Smooth muscle cell (in vitro differentiated cells): ENCODE results near the gene KIF13A. TPM values are rescaled to one million over a fixed set of nuclear protein-coding genes. Genes with fewer than 3 reads are reported as not detected.

Experiments
- DNase-seq: peaks from one replicate; lab custom pipeline; 2025; ENCODE audit not compliant: unreplicated experiment; lab: John Stamatoyannopoulos, UW
- H2AFZ ChIP-seq: fragments of 200-600 bp; sonication (generic); 2 replicates; pipeline ENCODE4 v1.6.0; 2016; ENCODE audit warnings: antibody characterized with exemption, low read depth, mild to moderate bottlenecking
- H3F3A ChIP-seq: fragments of 200-600 bp; sonication (generic); 2 replicates; pipeline ENCODE4 v1.6.0; 2017; ENCODE audit warnings: antibody characterized with exemption, low read depth
- H3K27ac ChIP-seq: fragments of 200-600 bp; sonication (generic); 2 replicates; pipeline ENCODE4 v1.5.1; 2016; ENCODE audit warnings: low read depth, mild to moderate bottlenecking
- H3K27me3 ChIP-seq: fragments of 200-600 bp; sonication (generic); 2 replicates; pipeline ENCODE4 v1.6.1; 2016; ENCODE audit warnings: low read depth, mild to moderate bottlenecking
- H3K36me3 ChIP-seq: fragments of 200-600 bp; sonication (generic); 2 replicates; pipeline ENCODE4 v1.5.1; 2016; ENCODE audit warnings: low read depth
- H3K4me1 ChIP-seq: fragments of 200-600 bp; sonication (generic); 2 replicates; pipeline ENCODE4 v1.5.1; 2016; ENCODE audit warnings: low read depth
- H3K4me2 ChIP-seq: fragments of 200-600 bp; sonication (generic); 2 replicates; pipeline ENCODE4 v1.6.0; 2016; ENCODE audit warnings: mild to moderate bottlenecking
- H3K4me3 ChIP-seq: fragments of 200-600 bp; sonication (generic); 2 replicates; pipeline ENCODE4 v1.5.1; 2016; ENCODE audit warnings: mild to moderate bottlenecking
- H3K79me2 ChIP-seq: fragments of 200-600 bp; sonication (generic); 2 replicates; pipeline ENCODE4 v1.6.0; 2016; ENCODE audit warnings: low read depth, mild to moderate bottlenecking
- H3K9ac ChIP-seq: fragments of 200-600 bp; sonication (generic); 2 replicates; pipeline ENCODE4 v1.6.0; 2016; ENCODE audit warnings: low read depth
- H3K9me3 ChIP-seq: fragments of 200-600 bp; sonication (generic); replicated peaks from 2 replicates; pipeline ENCODE4 v1.5.1; 2016; ENCODE audit warnings: low read depth
- H4K20me1 ChIP-seq: fragments of 200-600 bp; sonication (generic); 2 replicates; pipeline ENCODE4 v1.6.0; 2016; ENCODE audit warnings: low read depth
- CTCF ChIP-seq: fragments of 200-600 bp; sonication (generic); IDR thresholded peaks from 2 replicates; pipeline ENCODE4 v1.5.1; 2017; ENCODE audit warnings: borderline replicate concordance, mild to moderate bottlenecking, antibody characterized with exemption; ENCODE audit not compliant: insufficient read depth, poor library complexity, severe bottlenecking
- WGBS: methylation state at CpG from one replicate; pipeline ENCODE4 v1.1.7; 2016; ENCODE audit warnings: low lambda C conversion rate; 5-methylcytosine and 5-hydroxymethylcytosine counted together
- polyA plus RNA-seq: library from polyadenylated mRNA; unstranded; fragments of >200 nt; fragmentation: Nextera tagmentation; extraction: Ambion mirVana; gene quantifications from 2 replicates; pipeline ENCODE4 v1.2.1, GENCODE V29; 2016
- total RNA-seq: library from RNA; depleted of rRNA; stranded (reverse); fragments of >200 nt; gene quantifications from 2 replicates; pipeline ENCODE4 v1.2.3, GENCODE V29; 2014

KIF13A gene
- total and polyA plus RNA-seq, 2 experiments from 2014 or later, result 10.4 to 28.4 TPM

DNA sequence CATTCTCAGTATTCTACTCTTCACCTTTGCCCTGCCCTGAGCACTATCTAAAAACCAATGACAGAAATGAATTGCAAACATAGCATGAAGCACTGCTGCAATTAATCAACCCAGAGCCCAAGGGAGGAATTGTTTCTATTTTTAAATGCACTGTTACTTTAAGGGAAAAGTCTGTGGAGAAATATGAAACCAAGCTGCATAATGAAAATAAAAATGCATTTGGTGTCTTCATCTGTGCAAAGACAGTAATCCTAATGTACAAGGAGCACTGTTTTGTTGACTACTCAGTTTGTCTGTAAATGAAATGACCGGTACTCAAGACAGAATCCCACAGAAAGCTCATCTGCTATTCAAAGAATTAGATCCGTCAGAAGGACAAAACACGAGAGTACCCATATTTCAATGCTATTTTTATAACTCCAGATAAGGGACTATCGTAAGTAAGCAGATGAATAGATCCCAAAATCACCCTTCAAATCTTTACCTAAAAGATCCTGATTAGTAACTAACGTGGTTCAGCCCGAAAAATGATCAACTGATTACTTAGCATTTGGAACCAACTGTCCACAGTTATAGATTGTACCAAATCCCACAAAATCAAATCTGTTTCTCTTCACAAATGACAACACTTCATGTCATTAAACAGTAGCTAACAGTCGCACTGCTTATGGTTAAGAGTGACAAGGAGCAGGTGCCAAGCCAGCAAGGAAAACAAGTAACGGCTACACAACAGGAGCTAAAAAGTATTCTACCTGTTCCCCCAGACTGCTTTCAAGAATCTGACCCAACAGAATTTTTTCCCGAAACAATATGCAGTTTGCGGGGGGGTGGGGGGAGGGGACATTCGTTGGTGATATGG is 2.4 kb downstream of the KIF13A start:
- no peak overlapping the region for H3K9ac ChIP-seq
- peaks cover 53% of the 10 kb centered on the region for H3K79me2 ChIP-seq
- peaks cover 42% of the 10 kb centered on the region for H4K20me1 ChIP-seq
- peak overlapping the region; percentile 93 for H3K4me2 ChIP-seq
- H3K4me1 ChIP-seq, result peaks cover 15% of the 10 kb centered on the region
- no peaks in the 10 kb centered on the region for H3K27me3 ChIP-seq
- H3K9me3 ChIP-seq, result no peaks in the 10 kb centered on the region
- H3F3A ChIP-seq, result peaks cover 7% of the 10 kb centered on the region
- no peak for TF ChIP-seq CTCF
- peak overlapping the region; percentile 82 for H3K4me3 ChIP-seq
- WGBS, result 63% methylated on average over 11 of the region's 11 CpGs
- H2AFZ ChIP-seq, result no peak overlapping the region
- H3K27ac ChIP-seq, result no peak overlapping the region
- no peak for DNase-seq
- no peaks in the 10 kb centered on the region for H3K36me3 ChIP-seq

DNA sequence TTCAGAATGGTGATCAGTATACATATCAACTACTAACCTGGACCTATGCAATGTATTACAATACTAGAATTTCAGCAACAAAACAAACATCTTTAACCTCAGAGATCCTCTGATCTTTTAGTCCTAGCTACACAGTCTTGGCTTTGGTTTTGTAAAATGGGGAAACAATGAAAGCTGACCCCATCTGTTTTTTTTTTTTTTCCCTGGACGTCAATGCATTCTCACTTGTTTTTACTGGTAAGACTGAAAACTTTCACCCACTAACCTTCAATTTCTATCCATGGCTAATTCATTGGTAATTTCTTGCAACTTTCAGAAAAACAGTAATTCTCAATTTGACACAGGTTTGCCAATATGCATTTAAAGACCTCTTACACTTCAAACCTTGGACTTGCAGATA is 3.0 kb downstream of the KIF13A start:
- peaks cover 59% of the 10 kb centered on the region for H3K79me2 ChIP-seq
- no peak for DNase-seq
- TF ChIP-seq CTCF, result no peak
- H3K4me2 ChIP-seq, result peak overlapping the region; percentile 93
- peaks cover 7% of the 10 kb centered on the region for H3F3A ChIP-seq
- H3K4me1 ChIP-seq, result peaks cover 15% of the 10 kb centered on the region
- H3K9ac ChIP-seq, result no peak overlapping the region
- H3K36me3 ChIP-seq, result no peaks in the 10 kb centered on the region
- H3K9me3 ChIP-seq, result no peaks in the 10 kb centered on the region
- 85% methylated on average over 1 of the region's 1 CpG for WGBS
- H4K20me1 ChIP-seq, result peaks cover 43% of the 10 kb centered on the region
- H3K4me3 ChIP-seq, result peak overlapping the region; percentile 82
- no peaks in the 10 kb centered on the region for H3K27me3 ChIP-seq
- no peak overlapping the region for H2AFZ ChIP-seq
- no peak overlapping the region for H3K27ac ChIP-seq

DNA sequence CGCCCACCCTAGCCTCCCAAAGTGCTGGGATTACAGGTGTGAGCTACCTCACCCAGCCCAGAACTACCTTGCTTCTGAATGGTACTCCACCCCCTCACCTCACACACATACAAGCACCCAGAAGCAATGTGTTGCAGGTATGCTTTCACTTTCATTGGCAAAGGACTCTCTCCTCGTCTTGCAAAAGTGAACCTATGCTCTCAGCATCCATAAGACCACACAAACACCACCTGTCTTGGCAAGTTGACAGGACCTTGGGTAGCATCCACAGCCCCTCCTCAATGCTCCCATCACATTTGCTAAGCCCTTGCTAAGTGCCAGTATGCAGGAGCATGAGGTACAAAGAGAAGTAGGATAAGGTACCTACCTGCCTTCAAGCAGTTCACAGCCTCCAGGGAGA is 3.7 kb downstream of the KIF13A start:
- no peak overlapping the region for H3K4me3 ChIP-seq
- peaks cover 66% of the 10 kb centered on the region for H3K79me2 ChIP-seq
- H4K20me1 ChIP-seq, result peaks cover 43% of the 10 kb centered on the region
- H3K9me3 ChIP-seq, result no peaks in the 10 kb centered on the region
- H3K4me2 ChIP-seq, result no peak overlapping the region
- TF ChIP-seq CTCF, result no peak
- H3F3A ChIP-seq, result peaks cover 7% of the 10 kb centered on the region
- no peaks in the 10 kb centered on the region for H3K27me3 ChIP-seq
- H2AFZ ChIP-seq, result no peak overlapping the region
- H3K27ac ChIP-seq, result no peak overlapping the region
- no peak for DNase-seq
- H3K9ac ChIP-seq, result no peak overlapping the region
- H3K36me3 ChIP-seq, result no peaks in the 10 kb centered on the region
- 98% methylated on average over 2 of the region's 2 CpGs for WGBS
- peaks cover 15% of the 10 kb centered on the region for H3K4me1 ChIP-seq

DNA sequence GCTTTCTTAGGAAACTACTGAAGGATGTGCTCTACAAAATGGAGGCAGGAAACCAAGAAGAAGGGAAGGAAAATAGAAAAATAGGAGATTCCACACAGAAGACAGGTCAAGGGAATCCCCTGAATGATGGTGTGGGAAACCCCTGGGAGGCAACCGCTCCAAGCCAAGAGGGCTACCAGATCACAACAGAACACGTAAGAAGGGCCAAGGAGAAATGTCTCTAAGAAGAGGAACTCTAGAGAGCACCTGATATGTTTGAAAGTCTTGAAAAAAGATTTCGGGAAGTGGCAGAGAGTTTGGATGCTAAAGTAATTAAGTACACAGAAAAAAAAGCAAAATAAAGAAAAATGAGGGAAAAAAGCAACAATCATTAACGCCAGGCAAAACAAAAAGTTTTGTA is 7.1 kb downstream of the KIF13A start:
- no peak overlapping the region for H3K27ac ChIP-seq
- peaks cover 45% of the 10 kb centered on the region for H4K20me1 ChIP-seq
- H3F3A ChIP-seq, result no peaks in the 10 kb centered on the region
- no peak for DNase-seq
- H3K4me1 ChIP-seq, result peaks cover 2% of the 10 kb centered on the region
- no peaks in the 10 kb centered on the region for H3K27me3 ChIP-seq
- peaks cover 71% of the 10 kb centered on the region for H3K79me2 ChIP-seq
- WGBS, result 71% methylated on average over 4 of the region's 4 CpGs
- H3K9me3 ChIP-seq, result no peaks in the 10 kb centered on the region
- H3K4me2 ChIP-seq, result no peak overlapping the region
- H3K4me3 ChIP-seq, result no peak overlapping the region
- TF ChIP-seq CTCF, result no peak
- H3K9ac ChIP-seq, result no peak overlapping the region
- H3K36me3 ChIP-seq, result no peaks in the 10 kb centered on the region
- H2AFZ ChIP-seq, result no peak overlapping the region
